Peyer's patch (tissue), 4 donors: ENCODE measurements around the gene CKS1B. TPM values are rescaled to one million over a fixed set of nuclear protein-coding genes. Genes with fewer than 3 reads are reported as not detected.

Experiments used
- DNase-seq, 3 donors: peaks; one replicate each; pipeline ENCODE4 v3.0.0-alpha.2; 2017 to 2019
- H3K27ac ChIP-seq, 4 donors: fragments of 200-600 bp; sonication (generic); one replicate each; pipeline ENCODE4 v1.5.1; 2016 to 2019
- H3K27me3 ChIP-seq, 2 donors: fragments of 200-600 bp; sonication (generic); one replicate each; pipeline ENCODE4 v1.5.1; 2019
- H3K36me3 ChIP-seq, 3 donors: fragments of 200-600 bp; sonication (generic); one replicate each; pipeline ENCODE4 v1.5.1; 2016 to 2019
- H3K4me1 ChIP-seq, 4 donors: fragments of 200-600 bp; sonication (generic); one replicate each; pipeline ENCODE4 v1.5.1; 2016 to 2019
- H3K4me3 ChIP-seq, 4 donors: fragments of 200-600 bp; sonication (generic); 1 replicate in 3 of 4; 2 replicates in 1 of 4; pipeline ENCODE4 v1.5.1; 2016 to 2019; ENCODE audit warnings: mild to moderate bottlenecking in 1 of 4
- H3K9me3 ChIP-seq, 4 donors: fragments of 200-600 bp; sonication (generic); one replicate each; pipeline ENCODE4 v1.5.1; 2016 to 2019; ENCODE audit warnings: mild to moderate bottlenecking in 1 of 4
- CTCF ChIP-seq, 6 experiments: fragments of 450-650 bp in 4 of 6; fragments of 200-600 bp in 2 of 6; sonication (generic) in 1 of 6; IDR thresholded peaks; one replicate each; pipeline ENCODE4 v1.5.1; 2017 to 2019; ENCODE audit warnings: antibody characterized with exemption in 6 of 6, mild to moderate bottlenecking in 3 of 6, moderate library complexity in 1 of 6
- POLR2A ChIP-seq, 2 donors: fragments of 450-650 bp; IDR thresholded peaks; one replicate each; pipeline ENCODE4 v1.5.1; 2017; ENCODE audit warnings: antibody characterized with exemption in 2 of 2, mild to moderate bottlenecking in 2 of 2, moderate library complexity in 2 of 2
- total RNA-seq, 4 donors: library from RNA; depleted of rRNA; stranded (reverse); fragments of >200 nt; gene quantifications; one replicate each; pipeline ENCODE4 v1.1.0, GENCODE V29; 2016

Gene CKS1B
- total RNA-seq, 4 donors from 2014 or later: 20.3 to 39.1 (median 26.5) TPM

DNA sequence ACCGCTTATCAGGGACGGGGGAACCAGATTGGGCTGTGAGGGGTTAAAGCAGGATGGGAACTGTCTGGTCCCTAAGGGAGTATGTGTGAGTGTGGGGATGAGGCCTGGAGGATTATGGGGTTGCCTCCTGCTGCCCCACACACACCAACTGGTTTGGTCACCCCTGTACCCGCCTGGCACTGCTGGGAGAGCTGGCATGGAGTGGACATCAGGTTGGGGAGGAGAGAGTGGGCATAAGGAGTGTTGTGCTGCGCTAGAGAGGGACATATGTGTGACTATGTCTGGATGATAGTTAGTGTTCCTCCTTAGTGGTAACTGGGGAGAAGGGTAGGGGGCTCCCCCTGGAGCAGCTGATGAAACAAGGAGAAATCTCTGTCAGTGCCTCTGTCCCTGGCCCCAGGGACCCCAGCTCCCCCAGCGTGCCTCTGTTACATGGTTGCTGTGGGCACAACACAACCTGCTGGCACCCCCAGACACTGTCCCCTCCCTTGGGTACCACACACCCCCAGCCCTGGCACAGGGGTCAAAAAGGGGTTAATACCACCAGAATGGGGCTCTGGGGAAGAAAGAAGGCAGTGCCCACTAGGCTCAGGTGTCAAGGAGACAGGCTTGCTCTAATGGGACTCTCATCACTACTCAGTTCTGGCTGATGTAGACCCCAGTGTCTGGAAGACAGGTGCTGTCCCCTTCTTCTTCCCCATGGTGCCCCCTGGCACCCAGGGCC lies 30.0 kb downstream of the CKS1B start:
- H3K27ac ChIP-seq: peak overlapping the region; percentile 94 to 99 (median 96)
- H3K4me3 ChIP-seq: peak overlapping the region; percentile 70 to 91 (median 83)
- no peaks in the 10 kb centered on the region for H3K9me3 ChIP-seq
- H3K4me1 ChIP-seq: peaks cover 3 to 48% (median 35%) of the 10 kb centered on the region in 4 donors
- H3K36me3 ChIP-seq: peaks cover 0 to 7% (median 0%) of the 10 kb centered on the region in 3 donors
- TF ChIP-seq CTCF (IDR thresholded peaks at IDR 0.05): no peak
- no peak for TF ChIP-seq POLR2A (IDR thresholded peaks at IDR 0.05)
- H3K27me3 ChIP-seq: no peaks in the 10 kb centered on the region
- no peak for DNase-seq

GRCh38 chr1:155005076-155006011 lies 30.9 kb downstream of the CKS1B start:
- peaks cover 3 to 47% (median 37%) of the 10 kb centered on the region in 4 donors for H3K4me1 ChIP-seq

DNA sequence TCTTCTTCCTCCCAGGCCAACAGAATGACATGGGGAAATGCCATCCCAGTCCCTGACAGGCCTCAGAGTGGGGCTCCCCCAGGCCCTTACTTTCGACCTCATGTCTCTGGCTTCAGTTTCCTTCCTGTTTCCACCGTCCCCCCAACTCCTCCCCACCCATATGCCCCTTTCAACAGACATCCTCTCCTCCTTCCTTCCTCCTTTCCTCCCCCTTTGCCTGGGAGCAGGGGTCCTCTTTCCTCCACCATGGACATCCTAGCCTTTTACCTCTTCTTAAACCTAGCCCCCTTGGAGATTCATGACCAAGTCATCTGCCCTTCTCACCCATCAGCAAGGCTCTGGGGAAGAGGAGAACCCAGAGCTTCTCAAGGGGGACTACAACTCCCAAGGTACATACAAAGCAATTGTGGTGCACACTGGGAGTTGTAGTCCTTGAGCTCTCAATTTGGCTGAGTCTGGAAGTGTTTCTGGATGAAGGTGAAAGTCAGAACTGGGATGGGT lies 32.2 kb downstream of the CKS1B start:
- H3K4me3 ChIP-seq: peak overlapping the region in 1 of 4 donors; percentile 9
- H3K4me1 ChIP-seq: peaks cover 6 to 60% (median 49%) of the 10 kb centered on the region in 4 donors
- peak in 2 of 3 donors; percentile 59 to 70 for DNase-seq

More at GRCh38 chr1:155005076-155006011, 30.9 kb downstream of the CKS1B start:
- Histone ChIP-seq H3K4me3 (peak overlapping the region; percentile 70 to 91 (median 83)), H3K36me3 (peaks cover 0 to 7% (median 0%) of the 10 kb centered on the region in 3 donors), H3K9me3 (no peaks in the 10 kb centered on the region), H3K27me3 (no peaks in the 10 kb centered on the region), H3K27ac (peak overlapping the region; percentile 94 to 99 (median 96))
- DNase-seq: peak; percentile 75 to 87 (median 85)
- no peak for TF ChIP-seq CTCF (IDR thresholded peaks at IDR 0.05)
- peak; percentile 33 to 51 for TF ChIP-seq POLR2A (IDR thresholded peaks at IDR 0.05)

DNA sequence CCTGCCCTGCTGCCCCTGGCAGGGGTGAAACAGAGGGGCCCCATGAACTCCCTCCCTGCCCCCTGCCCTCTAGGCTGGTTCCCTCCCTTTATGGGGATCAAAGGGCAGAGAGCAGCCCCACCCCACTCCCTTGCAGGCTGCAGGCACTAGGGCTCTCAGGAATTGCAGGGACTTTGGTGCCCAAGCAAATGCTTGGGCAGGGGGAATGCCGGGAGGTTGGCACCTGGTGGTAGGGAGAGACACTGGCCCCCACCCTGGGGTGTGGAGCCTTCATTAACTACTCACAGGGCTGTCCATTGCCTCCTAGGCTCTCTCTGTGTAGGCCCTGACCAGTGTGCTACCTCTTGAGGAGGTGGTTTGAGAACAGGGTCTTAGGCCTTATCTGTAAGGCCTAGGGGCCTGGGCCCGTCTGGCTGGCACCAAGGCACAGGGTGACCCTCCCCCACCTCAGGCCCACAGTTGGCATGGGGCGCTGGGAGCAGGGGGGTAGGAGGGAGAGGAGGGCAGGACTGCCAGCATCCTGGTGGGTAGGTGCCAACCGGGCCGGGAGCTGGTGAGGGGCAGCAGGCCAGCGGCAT lies 32.9 kb downstream of the CKS1B start:
- H3K27ac ChIP-seq: peak overlapping the region; percentile 94 to 99 (median 96)
- TF ChIP-seq POLR2A (IDR thresholded peaks at IDR 0.05) (peak; percentile 83 to 92), CTCF (IDR thresholded peaks at IDR 0.05) (peak in 3 of 6 experiments; percentile 44 to 47 (median 45))
- H3K4me3 ChIP-seq: peak overlapping the region in 2 of 4 donors; percentile 55 to 63
- peaks cover 0 to 7% (median 0%) of the 10 kb centered on the region in 3 donors for H3K36me3 ChIP-seq
- H3K27me3 ChIP-seq: no peaks in the 10 kb centered on the region
- peaks cover 6 to 67% (median 54%) of the 10 kb centered on the region in 4 donors for H3K4me1 ChIP-seq
- H3K9me3 ChIP-seq: no peaks in the 10 kb centered on the region
- DNase-seq: peak in 2 of 3 donors; percentile 89 to 92

More for the DNA sequence above, 32.2 kb downstream of the CKS1B start:
- H3K27me3 ChIP-seq: no peaks in the 10 kb centered on the region
- peaks cover 0 to 7% (median 0%) of the 10 kb centered on the region in 3 donors for H3K36me3 ChIP-seq
- H3K9me3 ChIP-seq: no peaks in the 10 kb centered on the region
- H3K27ac ChIP-seq: peak overlapping the region; percentile 94 to 99 (median 96)
- no peak for TF ChIP-seq CTCF (IDR thresholded peaks at IDR 0.05)
- no peak for TF ChIP-seq POLR2A (IDR thresholded peaks at IDR 0.05)
